ENCODE results near the gene PRKCA. TPM values are rescaled to one million over a fixed set of nuclear protein-coding genes. Genes with fewer than 3 reads are reported as not detected.

The PRKCA gene
- polyA plus RNA-seq, 2 donors: 1.2 to 1.3 TPM

- no peaks in the 10 kb centered on the region for H3K9me3 ChIP-seq (ENCODE audit: control insufficient read depth in 2 of 2, insufficient read depth in 1 of 2, low read depth in 1 of 2, low read length in 1 of 2)
- no peak overlapping the region for H3K27ac ChIP-seq (ENCODE audit: low read depth in 2 of 2, low read length in 1 of 2)
- H3K27me3 ChIP-seq (ENCODE audit: control insufficient read depth in 1 of 2, insufficient read depth in 2 of 2, low read length in 2 of 2): no peaks in the 10 kb centered on the region
- peaks cover 0 to 4% of the 10 kb centered on the region in 2 donors for H3K4me1 ChIP-seq (ENCODE audit: control insufficient read depth in 2 of 2, insufficient read depth in 2 of 2, low read length in 1 of 2)
- no peaks in the 10 kb centered on the region for H3K36me3 ChIP-seq (ENCODE audit: control insufficient read depth in 2 of 2, insufficient read depth in 2 of 2, low read length in 1 of 2)
- WGBS, 2 donors: 54 to 55% methylated on average over 3 of the region's 3 CpGs
- no peak overlapping the region for H3K4me3 ChIP-seq (ENCODE audit: low read depth in 1 of 2, low read length in 2 of 2)
These were observed 278.6 kb downstream of the PRKCA start for GRCh38 chr17:66580956-66581391.

GRCh38 chr17:66582373-66583111, 280.1 kb downstream of the PRKCA start:
- no peak overlapping the region for H3K27ac ChIP-seq (ENCODE audit: low read depth in 2 of 2, low read length in 1 of 2)
- 93 to 94% methylated on average over 5 of the region's 5 CpGs for WGBS, 2 donors
- no peak overlapping the region for H3K4me3 ChIP-seq (ENCODE audit: low read depth in 1 of 2, low read length in 2 of 2)
- H3K4me1 ChIP-seq (ENCODE audit: control insufficient read depth in 2 of 2, insufficient read depth in 2 of 2, low read length in 1 of 2): peaks cover 0 to 4% of the 10 kb centered on the region in 2 donors
- no peaks in the 10 kb centered on the region for H3K36me3 ChIP-seq (ENCODE audit: control insufficient read depth in 2 of 2, insufficient read depth in 2 of 2, low read length in 1 of 2)
- H3K9me3 ChIP-seq (ENCODE audit: control insufficient read depth in 2 of 2, insufficient read depth in 1 of 2, low read depth in 1 of 2, low read length in 1 of 2): no peaks in the 10 kb centered on the region
- no peaks in the 10 kb centered on the region for H3K27me3 ChIP-seq (ENCODE audit: control insufficient read depth in 1 of 2, insufficient read depth in 2 of 2, low read length in 2 of 2)

GRCh38 chr17:66583112-66583748, 280.8 kb downstream of the PRKCA start:
- no peak overlapping the region for H3K27ac ChIP-seq (ENCODE audit: low read depth in 2 of 2, low read length in 1 of 2)
- H3K9me3 ChIP-seq (ENCODE audit: control insufficient read depth in 2 of 2, insufficient read depth in 1 of 2, low read depth in 1 of 2, low read length in 1 of 2): no peaks in the 10 kb centered on the region
- peaks cover 0 to 4% of the 10 kb centered on the region in 2 donors for H3K4me1 ChIP-seq (ENCODE audit: control insufficient read depth in 2 of 2, insufficient read depth in 2 of 2, low read length in 1 of 2)
- WGBS, 2 donors: 71 to 74% methylated on average over 4 of the region's 4 CpGs
- no peaks in the 10 kb centered on the region for H3K36me3 ChIP-seq (ENCODE audit: control insufficient read depth in 2 of 2, insufficient read depth in 2 of 2, low read length in 1 of 2)
- no peaks in the 10 kb centered on the region for H3K27me3 ChIP-seq (ENCODE audit: control insufficient read depth in 1 of 2, insufficient read depth in 2 of 2, low read length in 2 of 2)
- no peak overlapping the region for H3K4me3 ChIP-seq (ENCODE audit: low read depth in 1 of 2, low read length in 2 of 2)

GRCh38 chr17:66584927-66585326, 282.5 kb downstream of the PRKCA start:
- no peaks in the 10 kb centered on the region for H3K4me1 ChIP-seq (ENCODE audit: control insufficient read depth in 2 of 2, insufficient read depth in 2 of 2, low read length in 1 of 2)
- no peak overlapping the region for H3K27ac ChIP-seq (ENCODE audit: low read depth in 2 of 2, low read length in 1 of 2)
- 96 to 99% methylated on average over 4 of the region's 4 CpGs for whole genome bisulfite sequencing, 2 donors
- no peaks in the 10 kb centered on the region for H3K27me3 ChIP-seq (ENCODE audit: control insufficient read depth in 1 of 2, insufficient read depth in 2 of 2, low read length in 2 of 2)
- no peaks in the 10 kb centered on the region for H3K9me3 ChIP-seq (ENCODE audit: control insufficient read depth in 2 of 2, insufficient read depth in 1 of 2, low read depth in 1 of 2, low read length in 1 of 2)
- H3K4me3 ChIP-seq (ENCODE audit: low read depth in 1 of 2, low read length in 2 of 2): no peak overlapping the region
- no peaks in the 10 kb centered on the region for H3K36me3 ChIP-seq (ENCODE audit: control insufficient read depth in 2 of 2, insufficient read depth in 2 of 2, low read length in 1 of 2)

- 84 to 96% methylated on average over 5 of the region's 5 CpGs for WGBS, 2 donors
- Histone ChIP-seq H3K9me3 (ENCODE audit: control insufficient read depth in 2 of 2, insufficient read depth in 1 of 2, low read depth in 1 of 2, low read length in 1 of 2) (no peaks in the 10 kb centered on the region), H3K4me3 (ENCODE audit: low read depth in 1 of 2, low read length in 2 of 2) (no peak overlapping the region), H3K36me3 (ENCODE audit: control insufficient read depth in 2 of 2, insufficient read depth in 2 of 2, low read length in 1 of 2) (no peaks in the 10 kb centered on the region), H3K27me3 (ENCODE audit: control insufficient read depth in 1 of 2, insufficient read depth in 2 of 2, low read length in 2 of 2) (no peaks in the 10 kb centered on the region), H3K4me1 (ENCODE audit: control insufficient read depth in 2 of 2, insufficient read depth in 2 of 2, low read length in 1 of 2) (no peaks in the 10 kb centered on the region), H3K27ac (ENCODE audit: low read depth in 2 of 2, low read length in 1 of 2) (no peak overlapping the region)
These were observed 283.1 kb downstream of the PRKCA start for GRCh38 chr17:66585472-66585871.

GRCh38 chr17:66589892-66590291, 287.5 kb downstream of the PRKCA start:
- Histone ChIP-seq H3K4me1 (ENCODE audit: control insufficient read depth in 2 of 2, insufficient read depth in 2 of 2, low read length in 1 of 2) (no peaks in the 10 kb centered on the region), H3K36me3 (ENCODE audit: control insufficient read depth in 2 of 2, insufficient read depth in 2 of 2, low read length in 1 of 2) (no peaks in the 10 kb centered on the region), H3K4me3 (ENCODE audit: low read depth in 1 of 2, low read length in 2 of 2) (no peak overlapping the region), H3K27ac (ENCODE audit: low read depth in 2 of 2, low read length in 1 of 2) (no peak overlapping the region), H3K27me3 (ENCODE audit: control insufficient read depth in 1 of 2, insufficient read depth in 2 of 2, low read length in 2 of 2) (no peaks in the 10 kb centered on the region), H3K9me3 (ENCODE audit: control insufficient read depth in 2 of 2, insufficient read depth in 1 of 2, low read depth in 1 of 2, low read length in 1 of 2) (no peaks in the 10 kb centered on the region)
- WGBS, 2 donors: 95 to 100% methylated on average over 7 of the region's 7 CpGs

- no peaks in the 10 kb centered on the region for H3K36me3 ChIP-seq (ENCODE audit: control insufficient read depth in 2 of 2, insufficient read depth in 2 of 2, low read length in 1 of 2)
- H3K27ac ChIP-seq (ENCODE audit: low read depth in 2 of 2, low read length in 1 of 2): no peak overlapping the region
- H3K4me1 ChIP-seq (ENCODE audit: control insufficient read depth in 2 of 2, insufficient read depth in 2 of 2, low read length in 1 of 2): no peaks in the 10 kb centered on the region
- 95 to 98% methylated on average over 2 of the region's 2 CpGs for WGBS, 2 donors
- no peaks in the 10 kb centered on the region for H3K9me3 ChIP-seq (ENCODE audit: control insufficient read depth in 2 of 2, insufficient read depth in 1 of 2, low read depth in 1 of 2, low read length in 1 of 2)
- H3K27me3 ChIP-seq (ENCODE audit: control insufficient read depth in 1 of 2, insufficient read depth in 2 of 2, low read length in 2 of 2): no peaks in the 10 kb centered on the region
- no peak overlapping the region for H3K4me3 ChIP-seq (ENCODE audit: low read depth in 1 of 2, low read length in 2 of 2)
These were observed 290.7 kb downstream of the PRKCA start for GRCh38 chr17:66593116-66593515.

GRCh38 chr17:66595893-66596292, 293.5 kb downstream of the PRKCA start:
- WGBS, 2 donors: 90 to 92% methylated on average over 12 of the region's 12 CpGs
- H3K27ac ChIP-seq (ENCODE audit: low read depth in 2 of 2, low read length in 1 of 2): no peak overlapping the region
- no peaks in the 10 kb centered on the region for H3K9me3 ChIP-seq (ENCODE audit: control insufficient read depth in 2 of 2, insufficient read depth in 1 of 2, low read depth in 1 of 2, low read length in 1 of 2)
- H3K4me1 ChIP-seq (ENCODE audit: control insufficient read depth in 2 of 2, insufficient read depth in 2 of 2, low read length in 1 of 2): no peaks in the 10 kb centered on the region
- H3K4me3 ChIP-seq (ENCODE audit: low read depth in 1 of 2, low read length in 2 of 2): no peak overlapping the region
- H3K36me3 ChIP-seq (ENCODE audit: control insufficient read depth in 2 of 2, insufficient read depth in 2 of 2, low read length in 1 of 2): no peaks in the 10 kb centered on the region
- no peaks in the 10 kb centered on the region for H3K27me3 ChIP-seq (ENCODE audit: control insufficient read depth in 1 of 2, insufficient read depth in 2 of 2, low read length in 2 of 2)

- Histone ChIP-seq H3K4me3 (ENCODE audit: low read depth in 1 of 2, low read length in 2 of 2) (no peak overlapping the region), H3K36me3 (ENCODE audit: control insufficient read depth in 2 of 2, insufficient read depth in 2 of 2, low read length in 1 of 2) (no peaks in the 10 kb centered on the region), H3K9me3 (ENCODE audit: control insufficient read depth in 2 of 2, insufficient read depth in 1 of 2, low read depth in 1 of 2, low read length in 1 of 2) (no peaks in the 10 kb centered on the region), H3K4me1 (ENCODE audit: control insufficient read depth in 2 of 2, insufficient read depth in 2 of 2, low read length in 1 of 2) (no peaks in the 10 kb centered on the region), H3K27me3 (ENCODE audit: control insufficient read depth in 1 of 2, insufficient read depth in 2 of 2, low read length in 2 of 2) (no peaks in the 10 kb centered on the region), H3K27ac (ENCODE audit: low read depth in 2 of 2, low read length in 1 of 2) (no peak overlapping the region)
- 90 to 95% methylated on average over 14 of the region's 14 CpGs for WGBS, 2 donors
These were observed 300.4 kb downstream of the PRKCA start for GRCh38 chr17:66602659-66603384.
